Activated CD4-positive, CD25-positive, alpha-beta regulatory T cell (primary cell): ENCODE measurements around the gene RHBDL2.
"Not testable (repeated sequence)": the region's sequence is repeated elsewhere in the genome, so short reads cannot be mapped to it uniquely, and the experiment has no call there.

Experiments
- DNase-seq, 4 experiments: peaks; one replicate each; lab custom pipeline; 2025; lab: John Stamatoyannopoulos, UW

Gene RHBDL2

GRCh38 chr1:38932571-38932970 is 9.1 kb downstream of the RHBDL2 start:
- DNase-seq: no peak

GRCh38 chr1:38929476-38929875 is 12.2 kb downstream of the RHBDL2 start:
- DNase-seq: no peak

GRCh38 chr1:38929054-38929453 is 12.6 kb downstream of the RHBDL2 start:
- no peak for DNase-seq

GRCh38 chr1:38926091-38926490 is 15.5 kb downstream of the RHBDL2 start:
- DNase-seq: no peak

GRCh38 chr1:38925391-38925790 is 16.2 kb downstream of the RHBDL2 start:
- no peak for DNase-seq

GRCh38 chr1:38923607-38924006 is 18.0 kb downstream of the RHBDL2 start:
- DNase-seq: no peak

GRCh38 chr1:38919130-38919529 is 22.5 kb downstream of the RHBDL2 start:
- DNase-seq: no peak

- no peak for DNase-seq
Observed at GRCh38 chr1:38918568-38918967, 23.1 kb downstream of the RHBDL2 start.

- DNase-seq: no peak
Observed at GRCh38 chr1:38917772-38918171, 23.9 kb downstream of the RHBDL2 start.

- DNase-seq: no peak
Observed at GRCh38 chr1:38917337-38917736, 24.3 kb downstream of the RHBDL2 start.

GRCh38 chr1:38915352-38915948 is 26.2 kb downstream of the RHBDL2 start:
- DNase-seq: no peak

- not testable (repeated sequence) for DNase-seq
Observed at GRCh38 chr1:38914908-38915307, 26.7 kb downstream of the RHBDL2 start.

GRCh38 chr1:38908821-38909220 is 32.8 kb downstream of the RHBDL2 start:
- no peak for DNase-seq

GRCh38 chr1:38905985-38906384 is 35.6 kb downstream of the RHBDL2 start:
- no peak for DNase-seq

GRCh38 chr1:38899560-38899959 is 42.1 kb downstream of the RHBDL2 start:
- no peak for DNase-seq

GRCh38 chr1:38898653-38899230 is 42.9 kb downstream of the RHBDL2 start:
- DNase-seq: no peak

- no peak for DNase-seq
Observed at GRCh38 chr1:38896169-38896568, 45.5 kb downstream of the RHBDL2 start.

- DNase-seq: no peak
Observed at GRCh38 chr1:38892976-38893375, 48.7 kb downstream of the RHBDL2 start.

GRCh38 chr1:38891753-38892152 is 49.9 kb downstream of the RHBDL2 start:
- DNase-seq: no peak

- no peak for DNase-seq
Observed at GRCh38 chr1:38889589-38889988, 52.0 kb downstream of the RHBDL2 start.

GRCh38 chr1:38888423-38889333 is 53.0 kb downstream of the RHBDL2 start:
- no peak for DNase-seq

GRCh38 chr1:38885092-38885491 is 56.5 kb downstream of the RHBDL2 start:
- no peak for DNase-seq

GRCh38 chr1:38881487-38881886 is 60.1 kb downstream of the RHBDL2 start, which contains the start of gene GJA9:
Gene GJA9, minus strand, starts transcription at chr1:38881587. Its CDS starts 5,489 bp downstream, at chr1:38876098.
- no peak for DNase-seq
